Measurements from ENCODE around the gene GRAP. TPM values are rescaled to one million over a fixed set of nuclear protein-coding genes. Genes with fewer than 3 reads are reported as not detected.
"Not testable (repeated sequence)": the region's sequence is repeated elsewhere in the genome, so short reads cannot be mapped to it uniquely, and the experiment has no call there.

GRAP gene
- total RNA-seq, result not detected in 2 replicates
- long read RNA-seq, result 0 reads

DNA sequence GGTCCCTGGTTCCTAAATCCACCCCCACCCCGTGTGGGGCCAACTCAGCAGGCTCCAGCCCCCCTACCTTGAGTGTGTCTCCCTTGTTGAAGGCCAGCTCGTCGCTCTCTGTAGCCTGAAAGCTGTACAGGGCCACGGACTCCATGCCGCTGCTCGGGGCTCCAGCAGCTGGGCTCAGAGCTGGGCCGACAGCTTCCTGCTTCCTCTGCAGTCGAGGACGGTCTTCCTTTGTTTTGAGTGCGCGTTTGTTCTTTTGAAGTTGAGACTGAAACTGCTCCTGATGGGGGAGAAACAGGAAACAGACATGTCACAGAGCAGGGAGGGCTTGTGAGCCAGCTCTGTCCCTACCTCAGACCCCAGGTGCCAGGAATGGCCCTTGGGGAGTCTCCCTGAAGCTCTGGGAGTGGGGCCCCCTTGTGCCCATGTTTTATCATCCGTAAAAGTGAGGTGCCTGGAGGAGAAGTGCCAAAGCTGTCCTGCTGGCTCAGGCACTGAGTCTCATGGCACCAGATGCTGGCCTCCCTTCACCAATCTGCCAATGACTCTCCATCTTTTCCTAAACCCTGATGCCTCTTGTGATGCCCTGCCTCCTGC is at the start of gene GRAP:
TSS of gene GRAP (minus strand) at position 176 of the 594 bp plus-strand sequence. CDS start at position 145, 31 bp downstream.
- not testable (repeated sequence) for H3K4me3 Mint-ChIP-seq (ENCODE audit: low read depth); H3K4me1 Mint-ChIP-seq (ENCODE audit: low read depth); H3K27ac Mint-ChIP-seq; H3K9me3 Mint-ChIP-seq (ENCODE audit: low read depth); H3K27me3 Mint-ChIP-seq; H3K36me3 Mint-ChIP-seq (ENCODE audit: insufficient read depth); DNase-seq (ENCODE audit: low spot score, unreplicated experiment)

- not testable (repeated sequence) for H3K27ac Mint-ChIP-seq; H3K9me3 Mint-ChIP-seq (ENCODE audit: low read depth); H3K4me3 Mint-ChIP-seq (ENCODE audit: low read depth); H3K27me3 Mint-ChIP-seq; DNase-seq (ENCODE audit: low spot score, unreplicated experiment); H3K36me3 Mint-ChIP-seq (ENCODE audit: insufficient read depth); H3K4me1 Mint-ChIP-seq (ENCODE audit: low read depth)
Observed at GRCh38 chr17:19093684-19094438, 47.1 kb upstream of the GRAP start.

DNA sequence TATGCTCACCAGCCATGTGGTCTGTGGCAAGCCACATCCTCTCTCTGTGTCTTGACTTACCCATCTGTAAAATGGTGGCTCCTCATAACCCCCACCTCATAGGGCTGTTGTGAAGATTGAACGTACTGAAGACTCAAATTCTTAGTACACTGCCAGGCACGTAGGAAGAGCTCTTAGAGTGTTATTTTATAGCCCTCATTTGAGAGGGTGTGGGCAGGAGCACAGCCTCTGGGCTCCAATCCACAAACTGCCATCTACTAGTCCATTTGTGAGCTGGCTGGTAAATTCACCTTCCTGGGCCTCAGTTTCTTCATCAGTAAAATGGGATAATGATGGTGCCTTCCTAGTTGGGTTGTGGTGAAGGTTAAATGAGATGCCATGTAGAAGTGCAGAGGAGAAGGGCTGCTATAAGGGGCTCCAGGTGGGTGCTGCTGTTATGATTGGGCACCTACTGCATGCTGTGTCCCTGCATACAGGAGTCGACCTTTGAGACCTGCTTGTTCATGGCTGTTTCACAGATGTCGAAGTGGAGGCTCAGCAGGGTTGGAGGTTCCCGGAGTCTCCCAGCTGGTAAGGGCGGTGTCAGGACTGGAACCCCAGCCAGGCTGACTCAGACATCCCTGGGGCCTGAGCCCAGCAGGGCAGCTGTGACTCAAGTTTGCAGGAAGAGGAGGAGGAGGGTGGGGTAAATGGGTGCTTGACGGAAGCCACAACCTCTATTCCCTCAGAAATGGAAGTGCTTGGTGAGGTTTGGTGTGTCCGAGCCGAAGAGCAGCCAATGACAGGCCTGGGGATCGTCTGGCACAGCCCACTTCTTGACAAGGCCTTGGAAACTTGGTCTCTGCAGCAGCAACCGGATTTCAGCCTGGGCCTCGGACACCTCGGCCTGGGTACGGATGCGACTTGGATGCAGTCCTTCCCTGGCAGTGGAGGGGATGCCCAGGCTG is 46.3 kb upstream of the GRAP start:
- H3K4me3 Mint-ChIP-seq (ENCODE audit: low read depth); H3K27ac Mint-ChIP-seq; H3K4me1 Mint-ChIP-seq (ENCODE audit: low read depth); H3K9me3 Mint-ChIP-seq (ENCODE audit: low read depth); DNase-seq (ENCODE audit: low spot score, unreplicated experiment); H3K27me3 Mint-ChIP-seq; H3K36me3 Mint-ChIP-seq (ENCODE audit: insufficient read depth): not testable (repeated sequence)

DNA sequence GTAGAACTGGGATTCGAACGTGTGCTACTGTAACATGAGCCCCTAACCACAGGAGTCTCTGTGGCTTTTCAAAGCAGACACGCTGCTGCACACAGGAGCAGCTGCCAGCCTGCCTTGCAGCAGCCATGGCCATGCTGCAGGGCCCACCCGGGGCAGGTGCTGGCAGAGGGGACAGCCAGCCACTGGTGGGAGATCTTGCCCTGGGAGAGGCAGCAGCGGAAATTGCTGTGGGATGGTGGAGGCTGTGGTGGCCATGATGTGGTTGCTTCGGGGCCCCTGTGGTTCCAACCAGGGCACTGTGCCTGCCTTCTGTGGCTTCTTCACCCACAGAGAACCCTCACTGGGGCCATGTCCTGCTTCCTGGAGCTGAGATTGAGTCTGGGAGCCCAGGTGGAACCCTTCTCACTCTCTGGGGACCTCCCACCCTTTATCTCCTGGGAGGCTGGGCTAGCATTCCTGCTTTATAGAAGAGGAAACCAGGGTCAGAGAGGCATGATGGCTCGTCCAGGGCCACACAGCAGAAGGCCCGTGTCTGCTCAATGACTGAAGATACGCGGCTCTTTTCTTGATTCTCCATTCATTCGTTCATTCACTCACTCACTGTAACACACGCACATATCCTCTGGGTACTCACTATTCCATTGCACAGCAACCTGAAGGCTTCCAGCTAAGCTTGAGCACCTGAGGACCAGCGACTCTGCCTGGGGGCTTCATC is 43.5 kb upstream of the GRAP start:
- not testable (repeated sequence) for H3K9me3 Mint-ChIP-seq (ENCODE audit: low read depth); DNase-seq (ENCODE audit: low spot score, unreplicated experiment); H3K4me3 Mint-ChIP-seq (ENCODE audit: low read depth); H3K36me3 Mint-ChIP-seq (ENCODE audit: insufficient read depth); H3K4me1 Mint-ChIP-seq (ENCODE audit: low read depth); H3K27me3 Mint-ChIP-seq; H3K27ac Mint-ChIP-seq

- not testable (repeated sequence) for H3K27ac Mint-ChIP-seq; H3K4me1 Mint-ChIP-seq (ENCODE audit: low read depth); H3K9me3 Mint-ChIP-seq (ENCODE audit: low read depth); H3K36me3 Mint-ChIP-seq (ENCODE audit: insufficient read depth); H3K4me3 Mint-ChIP-seq (ENCODE audit: low read depth); H3K27me3 Mint-ChIP-seq
- DNase-seq (ENCODE audit: low spot score, unreplicated experiment), result peak; percentile 9
Observed at GRCh38 chr17:19088804-19089685, 42.3 kb upstream of the GRAP start.

GRCh38 chr17:19077386-19077785 is 30.6 kb upstream of the GRAP start:
- not testable (repeated sequence) for H3K27ac Mint-ChIP-seq; H3K4me1 Mint-ChIP-seq (ENCODE audit: low read depth); H3K36me3 Mint-ChIP-seq (ENCODE audit: insufficient read depth); H3K9me3 Mint-ChIP-seq (ENCODE audit: low read depth); DNase-seq (ENCODE audit: low spot score, unreplicated experiment); H3K4me3 Mint-ChIP-seq (ENCODE audit: low read depth); H3K27me3 Mint-ChIP-seq

- not testable (repeated sequence) for H3K36me3 Mint-ChIP-seq (ENCODE audit: insufficient read depth); H3K27ac Mint-ChIP-seq; H3K4me3 Mint-ChIP-seq (ENCODE audit: low read depth); H3K9me3 Mint-ChIP-seq (ENCODE audit: low read depth); H3K27me3 Mint-ChIP-seq; DNase-seq (ENCODE audit: low spot score, unreplicated experiment); H3K4me1 Mint-ChIP-seq (ENCODE audit: low read depth)
Observed at GRCh38 chr17:19076398-19077192, 29.8 kb upstream of the GRAP start.

GRCh38 chr17:19070318-19071168 is 23.8 kb upstream of the GRAP start:
- H3K36me3 Mint-ChIP-seq (ENCODE audit: insufficient read depth); H3K27ac Mint-ChIP-seq; H3K9me3 Mint-ChIP-seq (ENCODE audit: low read depth); DNase-seq (ENCODE audit: low spot score, unreplicated experiment); H3K27me3 Mint-ChIP-seq; H3K4me3 Mint-ChIP-seq (ENCODE audit: low read depth); H3K4me1 Mint-ChIP-seq (ENCODE audit: low read depth): not testable (repeated sequence)

DNA sequence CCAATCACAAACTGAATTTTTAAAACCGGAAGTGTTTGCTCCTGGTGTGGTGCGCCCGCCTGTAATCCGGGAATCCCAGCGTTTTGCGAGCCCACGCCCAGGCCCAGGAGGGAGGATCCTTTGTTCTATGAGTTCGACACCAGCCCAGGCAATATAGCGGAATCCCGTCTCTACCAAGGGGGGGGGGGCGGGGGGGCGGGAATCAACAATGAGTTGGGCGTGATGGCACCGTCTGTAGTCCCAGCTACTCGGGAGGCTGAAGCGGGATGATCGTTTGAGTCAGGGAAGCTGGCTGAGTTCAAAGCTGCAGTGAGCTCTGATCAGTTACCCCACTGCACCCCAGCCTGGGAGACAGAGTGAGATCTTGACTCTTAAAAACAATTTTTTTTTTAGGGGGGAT is 17.6 kb upstream of the GRAP start:
- not testable (repeated sequence) for H3K4me1 Mint-ChIP-seq (ENCODE audit: low read depth); H3K27ac Mint-ChIP-seq; H3K36me3 Mint-ChIP-seq (ENCODE audit: insufficient read depth); H3K9me3 Mint-ChIP-seq (ENCODE audit: low read depth); H3K4me3 Mint-ChIP-seq (ENCODE audit: low read depth); H3K27me3 Mint-ChIP-seq; DNase-seq (ENCODE audit: low spot score, unreplicated experiment)

GRCh38 chr17:19063326-19063956 is 16.7 kb upstream of the GRAP start:
- not testable (repeated sequence) for H3K36me3 Mint-ChIP-seq (ENCODE audit: insufficient read depth); H3K27me3 Mint-ChIP-seq; H3K9me3 Mint-ChIP-seq (ENCODE audit: low read depth); H3K4me1 Mint-ChIP-seq (ENCODE audit: low read depth)
- peak overlapping the region; percentile 98 for H3K27ac Mint-ChIP-seq
- peak overlapping the region; percentile 38 for H3K4me3 Mint-ChIP-seq (ENCODE audit: low read depth)
- DNase-seq (ENCODE audit: low spot score, unreplicated experiment), result peak; percentile 73
